ENCODE results near the gene MYO1G. TPM values are rescaled to one million over a fixed set of nuclear protein-coding genes. Genes with fewer than 3 reads are reported as not detected.
A peak's percentile ranks its signal among the peaks of the same experiment; 100 is the strongest.

MYO1G gene
- total and polyA plus RNA-seq, 10 of the 15 experiments (the other 5 are each of a cell fraction or from before 2014, with no cell fraction given), result 1.8 to 232 (median 134) TPM

DNA sequence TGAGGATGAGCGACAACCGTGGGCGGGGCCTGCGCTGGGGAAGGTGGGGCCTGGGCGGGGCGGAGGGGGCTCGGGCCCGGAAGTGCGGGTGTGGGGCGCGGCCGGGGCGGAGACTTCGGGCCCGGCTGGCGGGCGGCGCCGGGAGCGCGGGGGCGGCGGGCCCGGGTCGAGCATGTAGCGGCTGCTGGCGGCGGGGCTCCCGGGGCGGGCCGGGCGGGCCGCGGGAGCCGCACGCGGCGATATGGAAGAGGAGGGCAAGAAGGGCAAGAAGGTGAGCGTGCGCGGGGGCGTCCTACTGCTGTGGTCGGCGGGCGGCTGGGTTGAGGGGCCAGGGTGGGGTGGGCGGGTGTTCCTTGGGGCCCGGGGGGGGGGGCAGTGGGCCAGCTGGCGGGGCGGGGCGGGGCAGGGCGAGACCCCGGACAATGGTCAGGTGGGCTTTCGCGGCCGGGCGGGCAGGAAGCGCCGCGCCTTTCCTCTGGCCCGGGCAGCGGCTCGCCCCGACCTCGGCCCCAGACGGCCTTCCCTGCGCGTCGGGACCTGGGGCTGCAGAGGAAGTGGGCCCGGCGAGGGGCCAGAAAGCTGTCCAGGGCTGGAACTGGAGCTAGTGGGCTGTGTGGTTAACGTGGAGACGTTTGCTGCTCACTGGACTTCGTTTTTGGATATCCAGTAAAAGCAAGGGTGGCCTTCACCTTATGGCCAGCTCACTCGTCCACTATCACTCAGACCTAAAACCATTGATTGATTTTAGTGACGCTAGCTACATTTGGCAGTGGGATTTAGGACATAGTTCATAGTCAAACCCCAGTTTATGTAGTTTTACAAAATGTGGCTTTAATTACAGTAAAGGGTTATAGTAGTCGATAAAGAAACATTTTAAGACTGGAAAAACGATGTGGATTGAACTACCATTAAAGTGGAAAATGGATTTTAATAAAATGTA is 21.5 kb upstream of the MYO1G start, which contains the start of gene CCM2:
Gene CCM2, plus strand, starts transcription at position 109 of the 940 bp plus-strand sequence. Its CDS starts 133 bp downstream, at position 242.
- Histone ChIP-seq H2AFZ (ENCODE audit: control insufficient read depth, low read depth, low read length) (peak within 1 kb of the TSS; percentile 91), H4K20me1 (ENCODE audit: control insufficient read depth, insufficient read depth) (no peaks in the 10 kb centered on the region), H3K4me3 (peak within 1 kb of the TSS; percentile 95), H3K27me3 (replicated peaks in 1 of 2; ENCODE audit: control insufficient read depth in 2 of 2, insufficient read depth in 2 of 2, low read length in 1 of 2) (no peaks in the 10 kb centered on the region), H3K9ac (ENCODE audit: control insufficient read depth, insufficient read depth, low read length) (peak within 1 kb of the TSS; percentile 87), H3K36me3 (ENCODE audit: control insufficient read depth in 2 of 2, insufficient read depth in 2 of 2, low read length in 1 of 2) (no peaks in the 10 kb centered on the region; a peak in 1 of 4 replicates), H3K9me3 (replicated peaks; ENCODE audit: control insufficient read depth, insufficient read depth, low read length) (no peaks in the 10 kb centered on the region), H3K4me1 (ENCODE audit: control insufficient read depth, insufficient read depth, low read length) (peaks cover 38% of the 10 kb centered on the region), H3K27ac (ENCODE audit: control insufficient read depth, insufficient read depth) (peak within 1 kb of the TSS; percentile 79), H3K79me2 (ENCODE audit: control insufficient read depth, insufficient read depth, low read length) (peaks cover 51% of the 10 kb centered on the region), H3K4me2 (ENCODE audit: control insufficient read depth, insufficient read depth) (peak within 1 kb of the TSS; percentile 84)
- FAIRE-seq (no peak), DNase-seq (ENCODE audit: low read depth, low spot score) (no peak), ATAC-seq (peak; percentile 19)
- CTCF ChIA-PET, result interaction anchor here (1.1 to 5.3 kb wide), 14 partner anchors 10 to 143 kb away, joined by 3 to 52 read pairs (median 6); partner anchors contain the start of gene MYO1G
- no TSS peak for BruUV-seq (replicated peaks)
- RAD21 ChIA-PET (ENCODE audit: unreplicated experiment), result interaction anchor here (0.6 to 9.9 kb wide), 20 partner anchors 8 to 418 kb away, joined by 3 to 303 read pairs (median 6); partner anchors contain the start of genes H2AZ2, MYO1G, PURB and TBRG4
- POLR2A ChIA-PET, result interaction anchor here (0.6 to 10.5 kb wide), 17 partner anchors 14 to 427 kb away, joined by 3 to 280 read pairs (median 4); partner anchors contain the start of genes DDX56, H2AZ2, MYO1G and PURB
- in situ Hi-C loops (cut with MboI), result no loop called here
- intact Hi-C loops (cut with micrococcal nuclease; ENCODE audit: unreplicated experiment), result loop anchor here (2.0 kb wide), 2 partner anchors 26 to 110 kb away; partner anchors contain the start of gene TBRG4
- SMC1A ChIA-PET (ENCODE audit: uncharacterized antibody, unreplicated experiment), result interaction anchor here (1.0 to 10.5 kb wide), 13 partner anchors 20 to 143 kb away, joined by 3 to 303 read pairs (median 7); partner anchors contain the start of genes MYO1G and TBRG4
- WGBS (ENCODE audit: insufficient coverage, insufficient replicate concordance, low lambda C conversion rate, missing lambda C conversion rate), result under 1% methylated on average over 38 of the region's 77 CpGs
- TF ChIP-seq GATAD2B (conservative IDR thresholded peaks at IDR 0.05; ENCODE audit: low read depth) (peak; percentile 56), SUPT20H (IDR thresholded peaks at IDR 0.05; ENCODE audit: borderline replicate concordance, control insufficient read depth, low read depth, low read length) (no peak), SPI1 (IDR thresholded peaks at IDR 0.05; ENCODE audit: borderline replicate concordance, insufficient read depth, low read depth, low read length) (peak; percentile 64; the same call in 1 of the 2 replicates), USF1 (IDR thresholded peaks at IDR 0.05; ENCODE audit: borderline replicate concordance, extremely low read length, insufficient read depth, low read depth, low read length) (no peak), SIX5 (IDR thresholded peaks at IDR 0.05; ENCODE audit: low read depth, low read length, severe bottlenecking) (no peak), ETV6 (conservative IDR thresholded peaks at IDR 0.05 in 1 of 2, IDR thresholded peaks at IDR 0.05 in 1 of 2; ENCODE audit: borderline replicate concordance in 1 of 2, low read depth in 1 of 2) (no peak), ASH2L (IDR thresholded peaks at IDR 0.05; ENCODE audit: borderline replicate concordance, low read depth) (no peak), CHD2 (IDR thresholded peaks at IDR 0.05; ENCODE audit: borderline replicate concordance, low read depth, low read length) (no peak), NKRF (conservative IDR thresholded peaks at IDR 0.05) (peak; percentile 56; the same call in 1 of the 2 replicates), FOS (IDR thresholded peaks at IDR 0.05; ENCODE audit: borderline replicate concordance, extremely low read depth, insufficient read length) (no peak), ZBTB33 (IDR thresholded peaks at IDR 0.05) (no peak), BHLHE40 (IDR thresholded peaks at IDR 0.05; ENCODE audit: borderline replicate concordance in 1 of 2, low read depth in 2 of 2, low read length in 1 of 2) (no peak)
- TF ChIP-seq, protein P1, sequence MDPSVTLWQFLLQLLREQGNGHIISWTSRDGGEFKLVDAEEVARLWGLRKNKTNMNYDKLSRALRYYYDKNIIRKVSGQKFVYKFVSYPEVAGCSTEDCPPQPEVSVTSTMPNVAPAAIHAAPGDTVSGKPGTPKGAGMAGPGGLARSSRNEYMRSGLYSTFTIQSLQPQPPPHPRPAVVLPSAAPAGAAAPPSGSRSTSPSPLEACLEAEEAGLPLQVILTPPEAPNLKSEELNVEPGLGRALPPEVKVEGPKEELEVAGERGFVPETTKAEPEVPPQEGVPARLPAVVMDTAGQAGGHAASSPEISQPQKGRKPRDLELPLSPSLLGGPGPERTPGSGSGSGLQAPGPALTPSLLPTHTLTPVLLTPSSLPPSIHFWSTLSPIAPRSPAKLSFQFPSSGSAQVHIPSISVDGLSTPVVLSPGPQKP (IDR thresholded peaks at IDR 0.05; ENCODE audit: low read depth, low read length), result 0 out of 2 replicates have a peak, but pooled peaks have one; percentile 7

Data from GM12878 (cell line).